HG02759 (cell line): ENCODE results near the gene NRIP3.
A peak's percentile ranks its signal among the peaks of the same experiment; 100 is the strongest.
"Not testable (repeated sequence)": the region's sequence is repeated elsewhere in the genome, so short reads cannot be mapped to it uniquely, and the experiment has no call there.

Source experiments
- ATAC-seq: cut with Tn5 transposase; IDR thresholded peaks from one replicate; pipeline ENCODE4 v1.9.1; 2021; ENCODE audit warnings: mild to moderate bottlenecking, moderate library complexity; ENCODE audit not compliant: unreplicated experiment

NRIP3 gene

DNA sequence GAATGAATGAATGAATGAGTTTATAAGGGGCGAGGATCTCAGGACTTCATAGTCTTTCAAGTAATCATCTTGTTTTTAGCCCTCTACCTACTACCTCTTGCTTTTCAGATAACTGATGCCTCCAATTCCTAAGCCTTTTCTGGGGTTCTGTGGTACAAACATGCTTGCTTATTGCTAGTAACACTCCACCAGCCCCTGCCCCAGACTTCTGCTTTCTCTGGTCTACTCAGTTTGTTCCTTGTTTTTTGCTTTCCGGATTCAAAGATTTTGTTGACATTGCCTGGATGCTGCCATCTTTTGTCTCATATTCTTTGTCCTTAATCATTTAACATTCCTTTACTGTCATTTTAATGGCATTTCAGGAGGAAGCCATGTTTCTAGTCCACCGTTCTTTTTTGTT lies 30.7 kb downstream of the NRIP3 start:
- no peak for ATAC-seq

DNA sequence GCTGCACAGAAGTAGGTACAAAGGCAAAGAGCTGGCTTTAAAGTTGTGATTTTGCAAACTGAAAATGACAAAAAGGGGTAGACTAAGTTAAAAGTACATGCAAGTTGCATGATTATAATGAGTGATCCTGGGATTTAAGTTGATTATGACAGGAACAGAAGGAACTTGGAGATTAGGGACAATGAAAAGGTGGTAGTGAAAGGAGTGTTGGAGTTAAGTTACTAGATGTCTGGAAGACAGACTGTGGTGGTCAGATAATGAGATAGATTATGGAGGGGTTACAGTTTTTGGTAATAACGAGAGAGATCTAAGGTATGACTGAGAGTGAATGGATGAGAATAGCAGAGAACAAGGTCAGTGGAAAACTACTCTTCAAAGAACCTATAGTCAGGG lies 31.9 kb downstream of the NRIP3 start:
- no peak for ATAC-seq

DNA sequence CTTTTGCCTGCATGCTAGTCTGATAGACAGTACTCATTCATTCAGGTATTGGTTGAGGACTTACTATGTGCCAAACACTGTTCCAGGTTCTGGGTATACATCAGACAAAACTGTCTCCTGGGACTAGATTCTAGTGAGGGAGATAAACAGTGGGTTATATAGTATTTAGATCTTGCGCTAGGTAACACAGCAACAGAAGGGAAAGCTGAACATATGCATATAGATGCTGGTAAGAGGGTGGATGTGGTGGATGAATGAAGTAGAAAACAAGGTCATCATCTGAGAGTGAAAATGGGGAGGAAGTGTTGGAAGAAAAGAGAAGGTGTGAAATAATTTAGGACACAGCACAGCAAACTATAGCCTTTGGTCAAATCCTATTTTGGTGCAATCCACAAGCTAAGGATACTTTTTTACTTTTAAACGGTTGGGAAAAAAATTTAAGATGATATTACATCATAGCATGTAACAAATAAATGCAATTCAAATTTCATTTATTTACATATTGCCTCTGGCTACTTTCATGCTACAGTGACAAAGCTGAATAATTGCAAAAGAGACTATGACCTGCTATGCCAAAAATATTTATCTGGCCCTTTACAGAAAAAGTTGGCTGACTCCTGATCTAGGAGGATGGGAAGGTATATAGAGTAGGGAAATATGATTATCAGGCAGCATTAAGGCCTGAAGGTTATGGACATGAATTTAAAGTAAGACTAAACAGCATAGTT lies 32.4 kb downstream of the NRIP3 start:
- ATAC-seq, result no peak

DNA sequence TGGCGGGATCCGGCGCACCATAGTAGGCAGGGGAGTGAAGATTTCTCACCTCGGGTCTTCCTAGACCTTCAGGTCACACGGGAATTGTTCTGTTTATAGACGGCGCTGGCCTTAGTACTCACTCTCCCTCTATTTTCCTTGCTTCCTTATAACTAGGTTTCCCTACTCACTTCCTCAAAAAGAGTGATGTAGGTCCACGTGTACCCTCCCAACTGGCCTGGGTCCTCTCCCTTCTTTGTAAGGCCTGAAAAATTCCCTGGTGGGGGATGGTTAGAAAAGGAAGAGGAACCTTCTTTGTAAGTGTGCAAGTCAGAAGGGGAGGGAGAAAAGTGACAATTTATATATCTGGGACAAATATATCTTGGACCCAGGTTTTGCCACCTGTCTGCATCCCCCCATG lies 36.6 kb downstream of the NRIP3 start:
- no peak for ATAC-seq

DNA sequence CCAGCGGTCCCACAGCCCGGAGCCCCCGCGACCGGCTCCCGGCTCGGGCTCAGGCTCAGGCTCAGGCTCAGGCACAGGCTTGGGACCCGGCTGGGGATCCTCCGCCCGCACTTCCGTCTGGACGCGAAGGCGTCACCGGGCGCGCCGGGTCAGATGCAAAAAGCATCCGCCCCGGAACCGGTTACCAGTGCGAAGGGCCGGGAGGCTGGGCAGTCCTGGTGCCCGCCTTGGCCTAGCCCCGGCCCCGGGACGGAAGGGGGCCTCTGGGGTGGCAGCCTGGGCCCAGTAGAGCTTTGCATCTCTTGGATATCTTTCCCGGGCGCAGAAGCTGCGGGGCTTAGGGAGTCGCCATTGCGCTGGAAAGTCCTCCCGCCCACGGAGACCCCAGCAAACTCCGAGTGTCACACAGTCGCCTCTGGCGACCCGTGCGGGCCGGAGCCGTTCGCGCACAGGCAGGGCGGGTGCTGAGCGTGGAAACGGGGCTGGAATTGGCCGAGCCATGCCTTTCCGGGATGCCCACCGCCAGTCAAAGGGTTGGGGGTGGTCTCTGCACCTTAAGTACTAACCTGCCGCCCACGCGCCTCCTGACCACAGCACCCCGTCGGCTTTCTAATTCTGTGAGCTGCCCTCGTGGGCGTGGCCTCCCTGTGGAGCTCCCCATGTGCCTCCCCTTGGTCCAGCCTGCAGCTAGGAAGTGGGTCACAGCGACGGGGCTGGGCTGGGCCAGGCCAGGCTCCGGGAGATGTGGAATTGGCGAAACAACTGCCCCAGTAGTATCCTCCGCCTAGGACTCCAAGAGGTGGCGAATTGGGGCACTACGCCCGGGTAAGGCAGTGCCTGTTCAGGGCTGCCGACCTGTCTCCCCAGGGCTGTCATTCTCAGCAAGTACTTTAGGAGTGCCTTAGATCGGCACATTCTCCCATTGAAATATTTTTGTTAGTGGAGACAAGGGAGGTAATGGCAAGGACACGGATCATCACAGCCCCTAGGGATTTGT lies 39.2 kb downstream of the NRIP3 start, which contains the start of gene TMEM9B:
Gene TMEM9B, minus strand, starts transcription at position 119 of the 997 bp plus-strand sequence. CDS start 129 bp downstream, outside the sequence.
- peak; percentile 80 for ATAC-seq

DNA sequence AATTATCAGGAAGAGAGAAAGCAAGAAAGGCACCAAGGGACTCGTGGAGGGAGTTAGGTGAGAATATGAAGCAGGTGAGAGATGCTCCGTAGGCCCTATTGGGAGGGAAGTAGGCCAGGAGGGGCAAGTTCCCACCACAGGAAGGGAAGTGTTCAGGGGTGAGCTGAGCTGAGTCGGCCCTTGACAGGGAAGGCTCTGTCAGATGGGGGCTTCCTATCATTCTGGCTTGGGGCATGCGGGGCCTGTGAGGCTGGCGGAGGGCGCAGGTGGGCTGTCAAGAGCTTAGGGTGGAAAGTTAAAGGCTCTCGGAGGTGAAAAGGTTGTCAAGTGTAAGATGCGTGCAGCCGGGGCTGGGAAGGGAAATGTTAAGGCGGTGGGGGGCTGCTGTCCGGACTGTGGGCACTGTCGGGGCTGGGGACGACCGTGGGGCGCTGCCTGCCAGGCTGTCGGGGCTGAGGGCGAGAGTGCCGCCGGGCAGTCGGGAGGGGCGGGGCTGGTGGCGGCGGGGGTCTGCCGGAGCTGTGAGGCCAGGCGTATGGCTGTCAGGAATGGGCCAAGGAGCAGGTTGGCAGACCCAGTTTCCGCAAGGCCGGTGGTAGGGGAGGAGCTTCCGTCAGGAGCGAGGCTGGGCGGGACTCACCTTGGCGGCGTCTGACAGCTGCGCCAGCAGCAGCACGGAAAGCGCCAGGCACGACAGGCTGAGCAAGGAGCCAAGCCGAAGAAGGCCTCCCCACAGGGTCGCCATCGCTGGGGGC lies 40.1 kb downstream of the NRIP3 start:
- ATAC-seq, result peak; percentile 69

DNA sequence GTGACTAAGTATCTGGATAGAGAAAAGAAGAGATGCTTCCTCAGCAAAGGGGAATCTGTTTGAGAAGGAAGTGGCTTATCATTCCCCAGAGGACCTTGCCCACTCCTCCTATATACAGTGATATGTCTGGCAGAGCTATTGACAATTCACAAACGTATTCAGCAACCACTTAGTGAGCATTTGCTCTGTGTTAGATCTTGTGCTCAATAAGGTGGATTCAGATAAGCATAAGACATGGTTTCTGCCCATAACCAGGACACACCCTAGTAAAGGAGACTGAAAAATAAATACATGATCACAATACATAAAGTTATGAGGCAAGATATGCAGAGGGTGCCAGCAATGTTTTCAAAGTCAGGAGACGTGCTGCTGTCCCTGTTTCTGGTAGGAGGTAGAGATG lies 41.0 kb downstream of the NRIP3 start:
- ATAC-seq, result no peak

DNA sequence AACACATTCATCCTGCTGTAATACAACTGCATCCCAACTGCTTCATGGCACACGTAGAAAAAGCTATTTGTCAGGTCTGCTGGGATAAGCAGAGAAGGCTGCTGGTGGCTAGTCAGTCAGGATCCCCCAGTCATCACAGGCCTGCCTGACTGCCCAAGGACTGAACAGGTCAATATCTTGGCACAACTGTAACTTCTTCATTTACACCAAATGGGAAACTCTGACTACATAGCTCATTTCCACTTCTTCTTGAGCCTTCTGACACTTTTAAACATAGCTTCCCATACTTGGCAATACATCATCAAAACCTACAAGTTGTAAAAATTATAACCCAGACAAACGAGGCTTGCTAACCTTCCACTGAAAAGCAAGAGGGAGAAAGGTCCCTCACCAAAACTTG lies 42.4 kb downstream of the NRIP3 start:
- no peak for ATAC-seq

DNA sequence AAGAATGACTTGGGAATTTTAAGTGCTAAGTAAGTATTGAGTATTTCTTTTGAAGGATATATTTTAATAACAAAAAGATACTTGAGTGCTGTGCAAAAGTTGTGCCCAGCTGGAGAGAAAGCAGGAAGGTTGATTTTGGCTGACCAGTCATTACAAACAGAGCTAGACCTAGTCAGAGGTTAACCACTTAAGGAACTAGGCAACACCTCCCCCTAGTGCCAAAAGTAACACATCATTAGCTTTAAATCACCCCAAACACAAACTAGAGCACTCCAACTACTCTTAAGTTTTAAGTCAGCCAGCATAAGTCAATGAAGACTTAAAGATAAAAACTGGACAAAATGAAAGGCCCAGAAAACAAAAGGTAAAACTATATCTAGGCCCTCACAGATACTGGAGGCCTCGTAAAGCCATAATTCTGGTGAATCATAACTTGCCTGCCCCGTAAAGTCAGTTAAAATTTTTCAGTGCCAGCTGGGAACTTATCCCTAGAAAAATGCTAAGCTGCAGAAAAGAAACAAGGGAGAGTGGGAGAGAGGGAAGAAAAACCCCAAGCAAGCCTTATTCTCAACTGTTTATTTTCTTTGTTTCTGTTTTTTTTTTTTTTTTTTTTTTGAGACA lies 44.1 kb downstream of the NRIP3 start:
- peak; percentile 26 for ATAC-seq

DNA sequence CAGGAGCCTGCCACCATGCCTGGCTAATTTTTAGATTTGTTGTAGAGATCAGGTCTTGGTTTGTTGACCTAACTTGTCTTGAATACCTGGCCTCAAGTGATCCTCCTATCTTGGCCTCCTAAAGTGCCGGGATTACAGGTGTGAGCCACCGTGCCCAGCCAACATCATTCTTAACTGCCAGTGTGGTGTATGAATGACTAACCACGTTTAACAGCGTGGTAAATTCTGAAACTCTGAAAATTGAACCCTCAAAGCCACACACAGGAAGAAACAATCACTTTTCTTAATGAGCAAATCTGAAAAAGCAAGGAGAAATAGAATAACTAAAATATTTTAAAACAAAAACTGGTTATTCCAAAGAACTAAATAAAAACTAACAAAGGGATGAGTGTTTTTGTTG lies 46.9 kb downstream of the NRIP3 start:
- ATAC-seq, result no peak

DNA sequence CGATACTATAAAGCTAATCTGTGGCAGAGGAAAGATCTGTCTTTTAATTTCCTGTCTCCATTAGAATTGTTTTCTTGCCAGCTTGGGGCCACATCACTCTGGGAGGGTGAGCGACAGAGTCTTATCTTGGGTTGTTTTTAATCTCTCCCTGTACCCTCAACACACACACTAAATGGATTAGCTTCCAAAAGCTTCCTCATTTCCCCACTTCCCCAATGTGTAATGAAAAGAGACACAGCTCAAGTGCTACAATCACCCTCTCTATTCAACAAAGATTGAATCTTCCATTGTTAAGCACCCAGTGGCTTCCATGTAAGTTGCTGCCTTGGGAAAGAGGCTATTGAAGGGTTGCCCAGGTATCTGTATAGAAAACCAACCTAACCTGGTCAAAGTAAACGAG lies 54.9 kb downstream of the NRIP3 start:
- no peak for ATAC-seq

DNA sequence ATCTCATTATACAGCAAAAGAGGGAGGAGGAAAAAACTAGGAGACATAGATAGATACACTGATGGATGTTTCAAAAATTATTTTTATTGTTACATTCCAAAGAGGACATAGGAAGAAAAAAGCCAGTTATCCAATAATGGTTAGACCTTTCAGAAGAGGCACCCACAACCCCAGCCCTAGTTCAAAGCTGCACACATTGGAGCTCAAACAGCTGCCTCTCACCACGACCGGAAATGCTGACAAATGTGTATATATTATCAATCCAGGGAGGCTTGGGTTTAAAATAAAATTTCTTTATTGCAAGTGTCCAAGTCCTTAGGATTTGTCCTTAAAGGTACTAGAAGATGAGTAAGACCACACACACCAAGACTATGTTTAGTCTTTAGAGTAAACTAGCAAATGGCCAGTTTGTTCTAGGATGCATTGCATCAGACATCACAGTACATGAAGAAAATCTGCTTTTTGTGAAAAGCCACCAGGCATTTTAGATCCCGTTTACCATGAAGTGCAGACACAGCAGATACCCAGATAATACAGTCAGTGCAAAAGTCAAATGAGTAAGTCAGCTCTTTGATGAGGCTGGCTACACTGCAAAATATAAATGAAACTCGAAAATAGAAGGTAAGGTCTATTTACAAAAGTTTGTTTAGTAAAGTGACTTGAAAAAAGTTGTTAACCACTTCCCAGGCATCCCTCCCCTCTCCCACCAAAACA lies 56.4 kb downstream of the NRIP3 start:
- no peak for ATAC-seq

DNA sequence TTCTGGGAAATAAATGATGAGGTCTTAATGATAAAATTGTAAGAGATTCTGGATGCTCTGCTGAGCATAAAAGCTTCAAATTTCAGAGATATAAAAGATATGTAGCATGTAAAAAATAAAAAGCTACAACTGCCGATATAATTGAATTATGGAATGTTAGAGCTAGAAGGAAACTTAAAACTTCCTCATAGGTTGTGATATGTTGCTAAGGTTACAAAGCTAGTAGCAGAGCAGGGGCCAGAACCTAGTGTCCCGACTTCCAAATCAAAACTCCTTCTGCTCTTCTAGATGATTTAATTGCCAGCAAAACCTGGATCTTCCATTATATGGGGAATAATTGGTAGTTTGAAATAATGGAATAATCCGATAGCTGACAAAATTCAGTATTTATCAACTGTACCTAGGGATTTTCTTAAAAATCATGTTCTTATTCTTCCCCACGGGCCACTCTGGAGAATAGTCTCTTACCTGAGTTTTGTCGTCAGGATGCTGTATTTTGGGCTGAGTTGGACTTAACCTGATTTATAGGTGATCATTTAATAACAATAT lies 61.2 kb downstream of the NRIP3 start, which contains the start of gene ASCL3:
Gene ASCL3, minus strand, starts transcription at position 499 of the 549 bp plus-strand sequence. CDS start 4,855 bp downstream, outside the sequence.
- ATAC-seq, result no peak

DNA sequence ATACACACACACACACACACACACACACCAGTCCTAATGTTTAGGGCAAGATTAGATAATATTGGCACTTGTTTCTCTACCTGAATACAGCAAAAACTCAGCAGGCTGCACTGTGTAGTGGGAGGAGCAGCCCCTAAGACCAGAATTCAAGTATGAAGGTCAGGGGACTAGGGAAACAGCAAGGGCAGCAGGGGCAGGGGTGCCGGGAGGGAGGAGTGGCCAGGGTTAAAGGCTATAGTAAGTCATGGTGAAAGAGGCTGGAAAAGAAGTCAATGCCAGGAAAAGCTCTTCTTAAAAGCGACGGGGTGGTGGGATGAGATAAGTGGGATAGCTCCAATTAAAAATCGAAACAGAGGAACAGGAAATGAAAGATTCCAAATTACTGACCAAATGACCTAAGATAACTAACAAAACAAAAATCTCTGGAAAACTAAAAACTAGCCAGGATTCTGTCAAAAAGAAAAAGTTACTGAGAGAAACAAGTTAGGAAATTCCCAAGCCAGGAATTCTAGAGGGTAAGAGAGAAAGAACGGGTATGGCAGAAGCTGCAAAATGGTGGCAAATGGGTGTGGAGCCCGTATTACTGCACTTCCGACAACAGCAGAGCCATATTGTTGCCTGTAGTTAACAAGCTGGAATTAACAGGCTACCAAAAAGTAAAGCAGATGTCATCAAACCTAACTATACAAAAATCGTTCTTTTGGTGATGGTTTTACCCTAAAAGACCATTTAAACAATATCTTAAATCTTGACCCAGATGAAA lies 62.3 kb downstream of the NRIP3 start:
- ATAC-seq, result no peak

DNA sequence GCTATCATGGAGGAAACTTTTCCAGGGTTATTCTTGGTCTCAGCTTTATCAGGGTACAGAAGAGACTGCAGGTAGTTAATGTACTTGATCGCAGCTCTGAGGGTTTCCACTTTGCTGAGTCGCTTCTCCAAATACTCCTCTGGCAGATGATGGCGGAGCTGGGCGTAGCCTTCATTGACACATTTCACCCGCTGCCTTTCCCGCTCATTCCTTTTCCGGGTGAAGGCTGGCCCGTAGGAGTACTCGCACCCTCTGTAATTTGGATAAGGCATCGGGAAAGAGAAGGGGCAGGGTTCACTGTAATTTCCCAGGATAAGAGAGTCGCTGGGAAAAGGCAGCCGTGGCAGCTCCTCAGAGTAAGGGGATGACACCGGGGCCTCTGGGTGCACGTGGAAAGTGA lies 66.1 kb downstream of the NRIP3 start:
- no peak for ATAC-seq

DNA sequence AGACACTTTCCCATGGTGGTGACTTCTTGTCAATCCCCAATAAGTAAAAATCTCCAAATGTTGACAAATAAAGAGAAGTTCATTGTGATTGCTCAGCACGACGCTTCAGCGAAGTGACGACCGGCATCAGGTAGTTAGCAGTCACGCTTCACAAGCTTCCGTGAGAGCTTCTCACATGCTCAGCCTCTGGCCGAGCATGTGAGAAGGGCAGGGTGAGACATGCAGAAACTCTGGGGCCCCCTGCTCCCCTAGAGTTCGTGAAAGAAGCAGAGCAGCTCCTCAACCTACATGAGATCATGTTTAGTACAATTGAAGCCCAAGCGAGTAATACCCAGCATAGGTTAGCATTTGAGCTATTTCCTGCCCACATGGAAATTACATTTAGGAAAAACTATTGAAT lies 66.6 kb downstream of the NRIP3 start:
- ATAC-seq, result no peak

DNA sequence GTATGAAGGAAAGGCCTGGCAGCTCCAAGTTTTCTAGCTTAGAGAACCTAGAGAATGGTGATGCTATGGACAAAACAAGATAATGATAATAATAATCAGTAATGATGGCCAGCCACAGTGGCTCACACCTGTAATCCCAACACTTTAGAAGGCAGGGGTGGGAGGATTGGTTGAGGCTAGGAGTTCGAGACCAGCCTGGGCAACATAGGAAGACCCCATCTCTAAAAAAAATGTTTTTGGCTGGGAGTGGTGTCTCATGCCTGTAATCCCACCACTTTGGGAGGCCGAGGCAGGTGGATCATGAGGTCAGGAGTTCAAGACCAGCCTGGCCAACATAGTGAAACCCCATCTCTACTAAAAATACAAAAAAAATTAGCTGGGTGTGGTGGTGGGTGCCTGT lies 68.0 kb downstream of the NRIP3 start:
- not testable (repeated sequence) for ATAC-seq

DNA sequence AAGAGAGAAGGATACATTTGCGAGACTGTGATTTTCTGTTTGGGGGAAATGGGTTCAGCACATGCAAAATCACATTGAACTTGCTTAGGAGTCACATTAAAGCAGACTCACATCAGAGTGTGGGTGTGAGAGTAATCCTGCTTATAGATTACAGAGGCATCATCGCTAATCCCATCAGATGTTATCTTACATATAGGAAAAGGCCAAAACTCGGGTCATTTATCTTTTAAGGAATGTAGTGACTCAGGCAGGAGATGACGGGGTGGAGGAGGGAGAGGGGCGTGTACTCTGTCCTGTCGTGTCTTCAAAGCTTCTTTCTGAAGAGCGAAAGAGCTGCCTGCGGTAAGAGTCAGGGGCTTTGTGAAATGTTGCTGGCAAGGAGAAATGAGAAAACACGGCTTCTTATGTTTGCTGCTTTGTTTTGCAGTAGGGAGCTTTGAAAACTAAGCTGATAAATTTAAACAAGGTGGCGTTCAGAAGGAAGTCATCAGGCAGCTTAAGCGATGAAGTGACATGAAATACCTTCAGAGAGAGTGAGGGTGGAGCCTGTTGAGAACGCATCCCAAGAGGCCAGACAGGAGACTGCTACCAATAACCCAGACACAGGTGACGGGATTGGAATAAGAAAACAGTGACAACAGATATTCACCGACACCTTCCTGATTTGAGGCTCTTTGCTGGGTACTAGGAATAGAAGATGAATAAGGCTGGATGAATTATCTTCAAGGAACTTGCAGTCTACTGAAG lies 68.9 kb downstream of the NRIP3 start:
- ATAC-seq, result no peak
